ENCODE data around the gene FANCC. TPM values are rescaled to one million over a fixed set of nuclear protein-coding genes. Genes with fewer than 3 reads are reported as not detected.

Gene FANCC
- total and polyA plus RNA-seq, 2 of the 4 experiments (the other 2 are of a cell fraction): 4.7 to 6.3 TPM

DNA sequence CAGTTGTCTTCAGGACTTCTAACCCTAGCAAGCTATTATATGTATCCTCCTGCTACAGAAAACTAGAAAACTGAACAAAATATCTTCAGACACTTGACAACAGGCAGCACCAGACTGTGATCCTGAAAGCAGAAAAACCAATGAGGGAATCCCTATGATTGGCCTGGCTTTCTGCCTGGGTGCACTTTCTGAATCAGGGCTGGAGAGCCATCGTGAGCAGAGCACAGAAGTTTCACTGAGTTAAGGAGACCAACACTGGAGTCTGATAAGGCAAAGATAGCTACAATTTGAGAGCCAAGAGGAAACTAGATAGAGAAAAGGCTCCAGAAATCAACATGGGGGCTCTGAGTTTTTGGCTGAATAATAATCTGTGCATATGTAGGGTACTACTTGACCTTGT lies 106.5 kb downstream of the FANCC start:
- H3K9ac ChIP-seq (ENCODE audit: low read depth, low read length): no peak overlapping the region
- no peak overlapping the region for H2BK5ac ChIP-seq (ENCODE audit: low read depth, low read length, poor library complexity, severe bottlenecking)
- H3K9me3 ChIP-seq (ENCODE audit: control insufficient read depth, insufficient read depth, low read length): no peaks in the 10 kb centered on the region
- H3K14ac ChIP-seq (replicated peaks; ENCODE audit: low read depth, low read length): no peak overlapping the region
- no peak for TF ChIP-seq MAZ (IDR thresholded peaks at IDR 0.05; ENCODE audit: borderline replicate concordance, low read depth, low read length)
- no peak for TF ChIP-seq MAFK (IDR thresholded peaks at IDR 0.05; ENCODE audit: low read depth, low read length)
- no peak for TF ChIP-seq CEBPB (IDR thresholded peaks at IDR 0.05; ENCODE audit: low read depth, low read length)
- no peak for TF ChIP-seq CHD1 (IDR thresholded peaks at IDR 0.05; ENCODE audit: low read depth, low read length)
- TF ChIP-seq SMC3 (IDR thresholded peaks at IDR 0.05; ENCODE audit: low read depth, low read length): no peak
- TF ChIP-seq POLR2A (IDR thresholded peaks at IDR 0.05; ENCODE audit: low read depth, low read length): no peak
- no peak for TF ChIP-seq CTCF (conservative IDR thresholded peaks at IDR 0.05; ENCODE audit: low read depth, low read length)
- no peak for TF ChIP-seq BHLHE40 (IDR thresholded peaks at IDR 0.05; ENCODE audit: low read depth, low read length)
- TF ChIP-seq NFE2L2 (IDR thresholded peaks at IDR 0.05; ENCODE audit: low read depth, low read length): no peak
- no peak for TF ChIP-seq MXI1 (IDR thresholded peaks at IDR 0.05; ENCODE audit: borderline replicate concordance, low read depth, low read length)
- TF ChIP-seq, protein P1, sequence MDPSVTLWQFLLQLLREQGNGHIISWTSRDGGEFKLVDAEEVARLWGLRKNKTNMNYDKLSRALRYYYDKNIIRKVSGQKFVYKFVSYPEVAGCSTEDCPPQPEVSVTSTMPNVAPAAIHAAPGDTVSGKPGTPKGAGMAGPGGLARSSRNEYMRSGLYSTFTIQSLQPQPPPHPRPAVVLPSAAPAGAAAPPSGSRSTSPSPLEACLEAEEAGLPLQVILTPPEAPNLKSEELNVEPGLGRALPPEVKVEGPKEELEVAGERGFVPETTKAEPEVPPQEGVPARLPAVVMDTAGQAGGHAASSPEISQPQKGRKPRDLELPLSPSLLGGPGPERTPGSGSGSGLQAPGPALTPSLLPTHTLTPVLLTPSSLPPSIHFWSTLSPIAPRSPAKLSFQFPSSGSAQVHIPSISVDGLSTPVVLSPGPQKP (IDR thresholded peaks at IDR 0.05; ENCODE audit: borderline replicate concordance, low read depth, low read length): no peak
- no peak for TF ChIP-seq RAD21 (IDR thresholded peaks at IDR 0.05; ENCODE audit: low read length)
- H4K91ac ChIP-seq (ENCODE audit: insufficient read depth, low read depth, low read length): no peak overlapping the region
- no peaks in the 10 kb centered on the region for H3K27me3 ChIP-seq (ENCODE audit: control insufficient read depth, insufficient read depth, low read length)
- no peak overlapping the region for H2BK120ac ChIP-seq (ENCODE audit: low read depth, low read length)
- BruUV-seq (replicated peaks): no TSS peak
- no peaks in the 10 kb centered on the region; a peak in 1 of 4 replicates for H3K79me1 ChIP-seq (ENCODE audit: low read depth in 1 of 2, low read length in 2 of 2)
- H2BK20ac ChIP-seq (ENCODE audit: low read depth, low read length): no peak overlapping the region
- intact Hi-C loops (cut with micrococcal nuclease) (no loop called here), dilution Hi-C loops (cut with HindIII; ENCODE audit: low sequenced_read_pairs, unreplicated experiment) (no loop called here), in situ Hi-C loops (cut with MboI; ENCODE audit: low sequenced_read_pairs) (no loop called here)
- no peaks in the 10 kb centered on the region for H3K9me1 ChIP-seq (ENCODE audit: insufficient read depth, low read length)
- H3K4me3 ChIP-seq (ENCODE audit: insufficient read depth, low read depth, low read length): no peak overlapping the region
- no peak for ATAC-seq (ENCODE audit: low read depth)
- POLR2A ChIA-PET (ENCODE audit: unreplicated experiment): no interaction called here
- no peak for DNase-seq
- H4K20me1 ChIP-seq (ENCODE audit: insufficient read depth, low read length): no peaks in the 10 kb centered on the region
- H3K23ac ChIP-seq (ENCODE audit: low read depth, low read length): peak overlapping the region; percentile 3; the same call in 1 of the 2 replicates
- H3K4me1 ChIP-seq (ENCODE audit: control insufficient read depth, insufficient read depth, low read length): peaks cover 3% of the 10 kb centered on the region; the same call in 1 of the 2 replicates
- no peak overlapping the region for H2AK5ac ChIP-seq (ENCODE audit: low read depth, low read length)
- no peak overlapping the region for H3K4ac ChIP-seq (ENCODE audit: low read depth, low read length)
- H4K8ac ChIP-seq (ENCODE audit: low read depth in 2 of 2, low read length in 2 of 2): no peak overlapping the region
- H4K5ac ChIP-seq (ENCODE audit: low read depth, low read length): no peak overlapping the region
- no peak overlapping the region for H3K4me2 ChIP-seq (ENCODE audit: low read depth, low read length)
- no peak overlapping the region for H3K18ac ChIP-seq (ENCODE audit: low read depth, low read length)
- H3K56ac ChIP-seq (ENCODE audit: extremely low read depth, insufficient read depth, low read length): no peak overlapping the region
- no peak overlapping the region for H2AK9ac ChIP-seq (replicated peaks; ENCODE audit: low read depth, low read length, poor library complexity)
- H3K27ac ChIP-seq (ENCODE audit: insufficient read depth, low read length): no peak overlapping the region
- no peak overlapping the region for H2BK15ac ChIP-seq (ENCODE audit: low read depth, low read length)
- H3K36me3 ChIP-seq (ENCODE audit: control insufficient read depth, insufficient read depth, low read length): no peaks in the 10 kb centered on the region
- no peak overlapping the region for H2AFZ ChIP-seq (replicated peaks; ENCODE audit: low read length, poor library complexity)
- WGBS, 2 experiments (ENCODE audit: extremely low coverage in 2 of 2, insufficient read length in 1 of 2): 60% methylated on average over 1 of the region's 1 CpG; no CpG with 5 or more reads in 1 of the 2 experiments
- CTCF ChIA-PET: interaction anchor here (1.0 kb wide), 1 partner anchor 30 kb away, joined by 3 read pairs; no protein-coding TSS in a partner anchor

All from IMR-90 (cell line).